Trophoblast cell (in vitro differentiated cells and primary cell): ENCODE data around the gene CCZ1B.
"Not testable (repeated sequence)": the region's sequence is repeated elsewhere in the genome, so short reads cannot be mapped to it uniquely, and the experiment has no call there.

Experiments
- DNase-seq, 2 donors: peaks; one replicate each; pipeline ENCODE4 v3.0.0-alpha.2; 2016
- H2AFZ ChIP-seq: 2 replicates; pipeline ENCODE4 v1.6.1; 2013; ENCODE audit warnings: low read length, moderate library complexity, mild to moderate bottlenecking; ENCODE audit not compliant: insufficient read depth, poor library complexity
- H2AK5ac ChIP-seq: 2 replicates; pipeline ENCODE4 v1.6.1; 2013; ENCODE audit warnings: mild to moderate bottlenecking, low read length
- H2BK120ac ChIP-seq: 2 replicates; pipeline ENCODE4 v1.6.1; 2013; ENCODE audit warnings: low read length, mild to moderate bottlenecking, moderate library complexity; ENCODE audit not compliant: insufficient read depth, poor library complexity
- H2BK12ac ChIP-seq: 2 replicates; pipeline ENCODE4 v1.6.1; 2013; ENCODE audit warnings: mild to moderate bottlenecking, low read length, moderate library complexity
- H2BK5ac ChIP-seq: 2 replicates; pipeline ENCODE4 v1.6.1; 2013; ENCODE audit warnings: low read length, low read depth, moderate library complexity, mild to moderate bottlenecking; ENCODE audit not compliant: poor library complexity
- H3K14ac ChIP-seq: 2 replicates; pipeline ENCODE4 v1.6.1; 2013; ENCODE audit warnings: mild to moderate bottlenecking, low read length
- H3K18ac ChIP-seq: 2 replicates; pipeline ENCODE4 v1.6.1; 2013; ENCODE audit warnings: mild to moderate bottlenecking, low read length
- H3K23ac ChIP-seq: 2 replicates; pipeline ENCODE4 v1.6.1; 2013; ENCODE audit warnings: low read length
- H3K27ac ChIP-seq: 2 replicates; pipeline ENCODE4 v1.5.1; 2013; ENCODE audit warnings: low read depth, mild to moderate bottlenecking, inconsistent platforms, low read length, moderate library complexity
- H3K27me3 ChIP-seq: 2 replicates; pipeline ENCODE4 v1.6.1; 2013; ENCODE audit warnings: inconsistent platforms, mild to moderate bottlenecking, low read length, moderate library complexity; ENCODE audit not compliant: insufficient read depth
- H3K36me3 ChIP-seq, 2 experiments: 1 replicate in 1 of 2; 2 replicates in 1 of 2; pipeline ENCODE4 v1.6.1; 2013; ENCODE audit warnings: low read length in 2 of 2, mild to moderate bottlenecking in 2 of 2, moderate library complexity in 1 of 2; ENCODE audit not compliant: insufficient read depth in 2 of 2, control insufficient read depth in 1 of 2
- H3K4ac ChIP-seq: 2 replicates; pipeline ENCODE4 v1.6.1; 2013; ENCODE audit warnings: low read depth, mild to moderate bottlenecking, low read length, moderate library complexity
- H3K4me1 ChIP-seq, 2 experiments: 1 replicate in 1 of 2; 2 replicates in 1 of 2; pipeline ENCODE4 v1.6.1; 2013; ENCODE audit warnings: low read length in 2 of 2, mild to moderate bottlenecking in 2 of 2, moderate library complexity in 1 of 2; ENCODE audit not compliant: insufficient read depth in 2 of 2, control insufficient read depth in 1 of 2
- H3K4me2 ChIP-seq: 2 replicates; pipeline ENCODE4 v1.6.1; 2013; ENCODE audit warnings: inconsistent platforms, mild to moderate bottlenecking, low read length, moderate library complexity
- H3K4me3 ChIP-seq: 2 replicates; pipeline ENCODE4 v1.5.1; 2013; ENCODE audit warnings: mild to moderate bottlenecking, low read depth, low read length, inconsistent platforms
- H3K79me1 ChIP-seq: one replicate; pipeline ENCODE4 v1.6.1; 2013; ENCODE audit warnings: low read length
- H3K79me2 ChIP-seq: 2 replicates; pipeline ENCODE4 v1.6.1; 2013; ENCODE audit warnings: low read length, mild to moderate bottlenecking; ENCODE audit not compliant: control insufficient read depth, insufficient read depth, poor library complexity
- H3K9ac ChIP-seq: 2 replicates; pipeline ENCODE4 v1.6.1; 2013; ENCODE audit warnings: mild to moderate bottlenecking, low read length
- H3K9me3 ChIP-seq: 2 replicates; pipeline ENCODE4 v1.6.1; 2013; ENCODE audit warnings: low read depth, mild to moderate bottlenecking, control low read depth, inconsistent platforms, low read length; ENCODE audit not compliant: insufficient read depth
- H4K12ac ChIP-seq: 2 replicates; pipeline ENCODE4 v1.6.1; 2013; ENCODE audit warnings: low read depth, mild to moderate bottlenecking, low read length, moderate library complexity
- H4K8ac ChIP-seq: 2 replicates; pipeline ENCODE4 v1.6.1; 2013; ENCODE audit warnings: low read depth, mild to moderate bottlenecking, low read length, moderate library complexity
- H4K91ac ChIP-seq: one replicate; pipeline ENCODE4 v1.6.1; 2013; ENCODE audit warnings: low read depth, mild to moderate bottlenecking, low read length, moderate library complexity
- WGBS: extraction: QIAGEN DNeasy Blood & Tissue Kit; methylation state at CpG from one replicate; pipeline ENCODE4 v1.1.7; 2013; ENCODE audit warnings: missing lambda C conversion rate; ENCODE audit not compliant: insufficient read length, insufficient coverage; ENCODE audit errors: extremely low coverage; 5-methylcytosine and 5-hydroxymethylcytosine counted together

Gene CCZ1B

DNA sequence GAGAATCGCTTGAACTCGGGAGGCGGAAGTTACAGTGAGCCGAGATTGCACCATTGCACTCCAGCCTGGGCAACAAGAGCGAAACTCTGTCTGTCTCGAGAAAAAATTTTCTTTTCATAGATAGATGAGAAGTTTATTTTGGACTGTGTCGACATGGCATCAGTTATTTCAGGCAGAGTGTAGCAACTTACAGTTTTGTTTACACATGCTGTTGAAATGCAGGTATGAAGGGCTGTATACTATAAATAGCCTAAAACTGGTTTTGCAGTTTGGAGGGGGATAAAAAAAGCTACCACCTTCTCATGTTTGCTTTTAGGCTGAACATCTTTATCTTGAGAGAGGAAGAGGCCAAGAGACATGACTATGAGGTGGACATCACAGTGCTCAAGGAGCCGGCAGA, 28.0 kb downstream of the CCZ1B start:
- not testable (repeated sequence) for H3K79me1 ChIP-seq, H3K23ac ChIP-seq, H3K27me3 ChIP-seq, H3K79me2 ChIP-seq, H3K4me2 ChIP-seq, H2BK120ac ChIP-seq, H2AFZ ChIP-seq, H3K36me3 ChIP-seq, H2BK5ac ChIP-seq, H3K4me1 ChIP-seq, H3K27ac ChIP-seq, H2AK5ac ChIP-seq, H3K4ac ChIP-seq, DNase-seq, H3K4me3 ChIP-seq, H3K14ac ChIP-seq, H4K12ac ChIP-seq, H3K9me3 ChIP-seq, H2BK12ac ChIP-seq, H3K18ac ChIP-seq, H4K8ac ChIP-seq, H3K9ac ChIP-seq, H4K91ac ChIP-seq
- no CpG with 5 or more reads among the region's 8 CpGs for WGBS

DNA sequence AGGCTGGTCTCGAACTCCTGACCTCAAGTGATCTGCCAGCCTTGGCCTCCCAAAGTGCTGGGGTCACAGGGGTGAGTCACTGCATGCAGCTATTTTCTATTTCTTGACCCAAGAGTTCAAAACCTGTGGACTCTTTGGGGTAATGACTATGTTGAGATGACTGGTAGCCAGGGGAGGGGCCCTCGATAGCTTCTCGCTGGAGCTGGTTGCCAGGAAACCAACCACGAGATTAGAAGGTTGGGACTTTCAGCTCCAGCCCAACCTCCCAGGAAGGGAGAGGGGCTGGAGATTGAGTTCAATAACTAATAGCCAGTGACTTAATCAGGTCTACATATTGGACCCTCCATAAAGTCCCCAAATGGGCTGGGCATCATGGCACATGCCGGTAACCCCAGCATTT, 28.9 kb downstream of the CCZ1B start:
- H3K9ac ChIP-seq, H2BK5ac ChIP-seq, H3K36me3 ChIP-seq, H3K4me3 ChIP-seq, H4K91ac ChIP-seq, H3K79me2 ChIP-seq, H3K14ac ChIP-seq, DNase-seq, H3K27ac ChIP-seq, H2AFZ ChIP-seq, H3K9me3 ChIP-seq, H2BK12ac ChIP-seq, H3K18ac ChIP-seq, H4K8ac ChIP-seq, H3K4me2 ChIP-seq, H3K4ac ChIP-seq, H2BK120ac ChIP-seq, H3K23ac ChIP-seq, H3K4me1 ChIP-seq, H4K12ac ChIP-seq, H3K79me1 ChIP-seq, H2AK5ac ChIP-seq, H3K27me3 ChIP-seq: not testable (repeated sequence)
- no CpG with 5 or more reads among the region's 5 CpGs for WGBS

DNA sequence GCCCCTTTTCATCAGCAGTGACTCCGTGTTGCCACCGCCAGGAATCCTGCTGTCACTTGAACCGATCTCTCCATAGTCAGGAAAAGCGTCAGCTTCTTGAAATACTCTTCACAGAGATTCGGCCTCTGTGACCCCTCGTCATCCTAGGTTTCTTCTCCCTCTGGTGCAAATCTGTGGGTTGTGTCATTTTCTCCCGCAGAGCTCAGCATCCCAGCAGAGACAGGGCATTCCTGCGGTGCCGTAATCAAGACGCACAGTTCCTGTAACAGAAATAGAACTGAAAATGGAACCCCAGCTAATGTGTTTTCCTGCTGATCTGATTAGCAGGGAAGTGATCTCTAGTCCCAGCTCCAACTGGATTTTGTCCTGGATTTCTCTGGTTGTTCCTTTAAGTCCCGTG, 31.8 kb downstream of the CCZ1B start:
- not testable (repeated sequence) for H3K79me2 ChIP-seq, H3K14ac ChIP-seq, H3K18ac ChIP-seq, H2AK5ac ChIP-seq, H4K12ac ChIP-seq, H2BK5ac ChIP-seq, H3K4me1 ChIP-seq, H3K9ac ChIP-seq, H3K27me3 ChIP-seq, H2AFZ ChIP-seq, DNase-seq, H3K4me3 ChIP-seq, H4K91ac ChIP-seq, H3K4ac ChIP-seq, H2BK12ac ChIP-seq, H2BK120ac ChIP-seq, H3K4me2 ChIP-seq, H3K23ac ChIP-seq, H3K36me3 ChIP-seq, H4K8ac ChIP-seq, H3K79me1 ChIP-seq, H3K27ac ChIP-seq, H3K9me3 ChIP-seq
- no CpG with 5 or more reads among the region's 11 CpGs for WGBS

DNA sequence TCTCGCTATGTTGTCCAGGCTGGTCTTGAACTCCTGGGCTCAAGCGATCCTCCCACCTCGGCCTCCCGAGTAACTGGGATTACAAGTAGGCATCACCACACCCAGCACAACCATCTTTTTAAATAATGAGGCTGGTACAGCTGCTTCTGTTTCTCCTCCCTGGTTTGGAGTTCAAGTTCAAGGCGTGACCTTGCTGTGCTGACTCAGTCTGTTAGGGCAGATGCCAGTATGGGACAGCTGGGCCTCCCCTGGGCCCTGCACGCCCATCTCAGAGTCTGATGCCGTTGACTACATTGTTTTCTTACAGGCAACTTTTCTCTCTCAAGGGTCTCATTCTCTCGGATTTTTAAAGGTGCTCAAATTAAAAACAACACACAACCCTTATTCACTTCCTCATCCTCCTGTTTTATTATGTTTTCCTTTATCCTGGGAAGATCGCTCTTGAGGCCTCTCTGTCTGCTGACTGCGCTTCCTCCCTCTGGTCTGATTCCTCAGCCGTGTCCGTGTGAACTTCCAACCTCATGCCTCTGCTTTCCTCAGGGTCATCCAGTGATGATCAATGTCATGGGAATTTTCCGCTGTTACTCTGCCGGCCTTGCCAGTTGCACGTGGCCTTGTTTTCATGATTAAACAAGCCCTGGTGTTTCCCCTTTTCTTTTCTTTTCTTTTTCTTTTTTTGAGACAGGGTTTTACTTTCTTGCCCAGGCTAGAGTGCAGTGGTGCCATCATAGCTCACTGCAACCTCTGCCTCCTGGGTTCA, 33.8 kb downstream of the CCZ1B start:
- not testable (repeated sequence) for H3K18ac ChIP-seq, H3K4me2 ChIP-seq, H4K8ac ChIP-seq, H3K79me2 ChIP-seq, H3K79me1 ChIP-seq, H3K4ac ChIP-seq, H3K23ac ChIP-seq, H2BK5ac ChIP-seq, H3K4me1 ChIP-seq, H2AFZ ChIP-seq, H3K14ac ChIP-seq, H3K36me3 ChIP-seq, H3K9ac ChIP-seq, H3K9me3 ChIP-seq, H4K91ac ChIP-seq, H2BK120ac ChIP-seq, H2BK12ac ChIP-seq, H3K27me3 ChIP-seq, H4K12ac ChIP-seq, H3K4me3 ChIP-seq, H2AK5ac ChIP-seq, H3K27ac ChIP-seq
- WGBS: no CpG with 5 or more reads among the region's 15 CpGs
- peak in 1 of 2 donors; percentile 41 for DNase-seq
